NCI-H446 (cell line): Measurements from ENCODE around the gene SMAD3.
A peak's percentile ranks its signal among the peaks of the same experiment; 100 is the strongest.
"Not testable (repeated sequence)": the region's sequence is repeated elsewhere in the genome, so short reads cannot be mapped to it uniquely, and the experiment has no call there.

Experiments
- DNase-seq, 2 experiments: peaks; one replicate each; lab custom pipeline; 2025; lab: John Stamatoyannopoulos, UW

SMAD3 gene

DNA sequence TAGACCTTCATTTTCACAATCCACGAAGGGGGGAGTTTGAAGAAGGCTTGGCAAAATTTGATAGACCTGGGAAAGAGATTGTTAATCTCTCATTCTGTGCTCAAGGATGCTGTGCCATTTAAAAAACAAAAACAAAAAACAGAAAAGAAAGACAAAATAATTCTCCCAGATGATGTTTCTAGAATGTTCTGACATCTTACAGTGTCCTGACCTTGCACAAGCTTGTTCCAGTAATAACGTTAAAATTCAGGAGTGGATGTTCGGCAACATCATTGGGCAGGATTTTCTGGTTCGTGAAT, 79.9 kb downstream of the SMAD3 start:
- DNase-seq: no peak

DNA sequence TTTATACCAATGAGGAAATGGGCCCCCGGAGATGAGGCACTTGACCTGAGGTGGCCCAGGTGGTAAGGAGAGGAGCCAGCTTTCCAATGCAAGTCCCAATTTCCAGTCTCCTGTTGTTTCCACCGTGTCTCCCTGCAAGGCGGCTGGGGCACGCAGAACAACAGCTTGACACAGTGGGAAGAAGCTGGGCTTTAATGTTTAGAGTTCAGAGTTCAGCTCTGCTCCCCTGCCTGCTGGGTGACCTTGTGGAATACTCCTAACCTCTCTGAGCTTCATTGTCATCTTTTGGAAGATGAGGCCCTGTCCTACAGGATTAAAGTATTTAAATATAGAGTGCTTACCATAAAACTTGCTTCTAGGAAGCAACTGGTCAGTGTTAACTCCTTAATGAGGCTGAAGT, 80.3 kb downstream of the SMAD3 start:
- no peak for DNase-seq

DNA sequence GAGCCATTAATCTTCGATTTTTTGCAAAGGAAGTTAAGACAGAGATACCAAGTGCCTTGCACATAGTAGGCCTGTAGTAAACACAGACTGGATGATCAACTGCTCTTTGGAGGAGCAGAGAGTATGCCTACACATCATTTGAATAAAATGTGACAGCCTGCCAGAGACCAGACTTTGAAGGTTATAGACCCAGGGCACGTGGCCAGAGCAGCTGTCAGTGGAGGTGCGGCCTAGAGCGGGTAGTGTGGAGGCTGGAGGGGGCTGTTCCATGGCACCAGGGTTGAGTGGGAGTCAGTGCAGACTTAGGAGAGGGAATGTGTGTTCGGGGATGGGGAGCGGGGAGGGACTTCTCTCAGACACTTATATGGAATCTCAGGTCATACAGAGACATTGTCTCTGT, 80.8 kb downstream of the SMAD3 start:
- DNase-seq: peak in 1 of 2 experiments; percentile 56

DNA sequence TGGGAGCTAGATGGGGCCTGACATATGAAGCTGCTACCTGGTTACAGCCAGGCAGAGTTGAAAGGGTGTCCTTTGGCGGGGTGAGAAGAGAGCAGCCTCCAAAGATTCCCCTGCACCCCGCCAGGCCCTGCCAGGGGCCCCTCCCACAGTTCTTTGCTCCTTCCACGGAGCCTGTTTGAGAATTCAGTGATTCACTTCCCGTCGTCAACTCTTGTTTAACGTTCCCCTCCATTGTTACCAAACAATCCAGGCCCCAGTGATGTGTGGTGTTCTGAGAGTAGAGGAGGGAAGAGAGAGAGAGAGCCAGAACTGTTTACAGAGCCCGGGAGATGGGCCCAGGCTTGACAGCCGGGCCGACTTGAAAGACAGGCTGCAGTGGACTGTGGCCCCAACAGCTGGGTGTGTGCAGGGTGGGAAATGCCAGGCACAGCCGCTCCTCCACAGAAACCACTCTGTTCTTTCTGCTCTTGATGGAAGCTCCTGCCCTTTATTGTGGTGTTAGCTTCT, 81.5 kb downstream of the SMAD3 start:
- DNase-seq: no peak

DNA sequence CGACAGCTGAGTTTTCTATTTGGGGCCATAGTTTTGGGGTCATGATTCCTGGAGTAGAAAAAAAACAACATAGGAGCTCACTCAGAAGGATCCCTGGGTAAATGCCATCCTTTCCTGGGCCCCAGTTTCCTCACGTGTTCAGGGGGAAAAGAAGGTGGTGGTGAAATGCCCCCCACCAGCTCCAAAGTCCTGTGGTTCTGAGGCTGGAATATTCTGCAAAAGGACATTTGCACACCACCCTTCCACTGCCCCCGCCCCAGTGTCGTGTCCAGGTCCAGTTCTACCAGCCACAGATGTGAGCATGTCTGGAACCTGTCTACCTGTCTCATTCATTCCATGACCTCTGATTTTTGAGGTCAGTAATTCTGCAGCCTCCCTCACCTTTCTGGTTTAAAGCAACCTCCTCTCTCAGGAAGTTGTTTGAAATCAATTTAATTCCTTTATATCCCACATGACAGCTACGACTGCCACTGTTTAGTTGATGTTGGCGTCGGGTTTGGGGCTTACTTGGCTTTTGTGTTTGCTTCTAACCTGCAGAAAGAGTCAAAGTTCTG, 82.1 kb downstream of the SMAD3 start:
- DNase-seq: no peak

DNA sequence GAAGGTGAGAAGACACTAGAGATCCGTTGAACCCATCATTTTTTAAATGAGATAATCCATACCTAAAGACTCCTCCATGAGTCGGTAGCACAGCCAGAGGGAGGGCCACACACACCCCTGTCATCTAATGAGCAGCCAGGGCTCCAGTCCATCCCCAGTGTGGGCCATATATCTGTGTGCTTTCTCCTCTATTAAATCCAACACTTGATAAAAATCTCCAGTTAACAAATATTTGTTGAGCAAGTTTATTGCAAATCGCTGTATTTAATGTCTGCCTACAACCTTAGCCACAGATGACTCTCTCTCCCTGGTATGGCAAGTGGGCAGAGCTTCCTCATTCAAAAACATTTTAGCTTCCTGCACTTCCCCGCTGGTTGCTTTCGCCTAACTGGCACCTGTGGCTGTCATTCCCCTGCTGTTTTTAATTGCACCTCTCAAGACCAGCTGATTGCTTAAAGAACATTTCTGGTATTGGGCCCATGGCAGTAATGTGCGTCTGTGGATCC, 82.8 kb downstream of the SMAD3 start:
- DNase-seq: no peak

DNA sequence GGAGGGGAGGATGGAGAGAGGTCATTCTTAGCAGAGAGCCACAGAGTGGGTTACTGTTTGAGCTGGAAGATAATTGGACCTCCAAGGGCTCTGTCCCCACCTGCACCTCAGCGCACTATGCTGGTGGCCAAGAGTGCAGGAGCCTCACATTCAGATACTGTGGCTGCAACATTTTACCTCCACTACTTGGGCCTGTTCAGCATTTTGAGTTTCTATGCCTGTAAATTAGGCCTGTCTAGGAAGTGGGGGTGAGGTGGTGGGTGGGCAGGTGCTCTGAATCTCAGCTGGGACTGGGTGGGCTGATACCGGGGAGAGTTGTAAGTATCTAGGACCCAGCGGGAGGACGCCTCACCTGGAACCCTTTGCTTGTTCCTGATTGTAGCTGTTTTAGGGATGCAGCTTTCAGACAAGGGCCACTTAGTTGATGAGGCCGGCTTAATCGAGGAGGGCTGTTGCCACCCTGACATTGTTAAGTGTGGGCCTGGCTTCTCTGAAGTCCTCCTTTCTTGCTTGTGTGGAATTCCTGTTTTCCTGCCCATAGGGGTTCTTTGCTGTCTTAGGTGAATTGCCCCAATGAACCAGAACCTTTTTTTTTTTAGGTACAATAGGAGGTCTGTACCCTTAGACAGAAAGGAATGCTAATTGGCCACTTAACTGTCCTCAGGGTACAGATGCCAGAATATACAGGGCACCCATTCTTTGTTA, 83.8 kb downstream of the SMAD3 start:
- DNase-seq: no peak

DNA sequence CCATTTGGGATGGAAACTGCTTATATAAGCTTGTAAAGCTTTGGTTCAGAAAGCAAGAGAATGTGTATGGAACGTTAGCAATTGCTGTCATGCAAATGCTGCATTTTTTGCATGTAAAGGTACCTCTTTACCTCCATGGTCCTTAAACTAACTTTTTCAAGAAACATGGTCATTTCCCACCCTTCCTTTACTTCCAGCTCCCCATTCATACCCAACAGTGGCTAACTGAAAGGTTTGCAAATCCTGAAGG, 84.3 kb downstream of the SMAD3 start:
- DNase-seq: no peak

DNA sequence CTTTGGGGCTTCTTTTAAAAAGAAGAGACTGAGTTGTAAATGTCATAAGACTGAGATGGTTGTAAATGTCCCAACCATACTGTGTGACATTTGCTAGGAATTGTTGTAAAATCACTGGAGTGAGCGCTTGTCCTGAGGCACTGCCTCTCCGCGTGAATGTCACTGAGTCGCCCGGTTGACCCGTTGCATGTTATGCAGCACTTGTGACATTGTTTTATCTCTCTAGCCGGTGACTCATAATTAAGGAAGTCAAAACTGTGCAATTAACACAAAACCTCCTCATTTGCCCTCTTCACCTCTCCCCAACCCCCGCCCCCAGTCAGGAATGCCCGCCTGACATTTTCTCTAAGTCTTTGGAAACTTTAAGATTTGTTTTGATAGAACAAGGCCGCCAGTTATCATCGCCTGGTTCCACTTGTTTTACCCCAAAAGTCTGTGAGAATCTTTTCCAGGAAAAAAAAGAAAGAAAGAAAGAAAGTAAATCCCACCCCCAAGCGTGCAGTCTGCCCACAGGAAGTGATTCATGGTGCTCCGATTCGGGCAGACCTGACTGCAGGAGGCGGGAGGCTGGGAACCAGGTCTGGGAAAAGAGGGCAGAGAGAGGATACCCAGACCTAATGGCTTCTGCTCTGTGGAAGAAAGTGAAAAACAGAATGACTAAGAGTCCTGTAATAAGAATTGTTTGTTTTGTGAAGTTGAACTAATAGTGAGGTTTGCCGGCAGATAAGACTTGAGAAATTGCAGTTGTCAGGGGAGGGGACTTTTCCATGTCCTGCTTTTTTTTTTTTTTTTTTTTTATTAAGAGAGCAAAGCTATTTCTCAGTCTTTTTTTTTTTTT, 84.8 kb downstream of the SMAD3 start:
- no peak for DNase-seq

DNA sequence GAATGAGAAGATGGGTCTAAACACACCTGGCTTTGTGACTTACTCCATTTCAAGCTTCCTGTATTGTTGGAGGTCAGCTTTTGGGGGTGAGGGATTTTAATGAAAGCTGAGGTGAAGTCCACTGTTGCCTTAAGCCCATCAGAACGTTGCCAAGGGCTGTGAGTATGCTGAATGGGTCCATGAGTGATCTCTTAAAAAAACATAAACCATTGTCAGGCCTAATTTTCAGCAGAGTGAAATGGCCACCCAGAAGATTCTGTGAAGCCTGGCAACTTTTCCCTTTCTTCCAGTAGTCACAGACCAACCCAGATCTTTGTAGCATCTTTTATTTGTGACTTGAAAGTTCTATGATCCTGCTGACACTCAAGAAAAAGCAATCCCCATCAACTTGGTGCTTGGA, 87.0 kb downstream of the SMAD3 start:
- DNase-seq: no peak

DNA sequence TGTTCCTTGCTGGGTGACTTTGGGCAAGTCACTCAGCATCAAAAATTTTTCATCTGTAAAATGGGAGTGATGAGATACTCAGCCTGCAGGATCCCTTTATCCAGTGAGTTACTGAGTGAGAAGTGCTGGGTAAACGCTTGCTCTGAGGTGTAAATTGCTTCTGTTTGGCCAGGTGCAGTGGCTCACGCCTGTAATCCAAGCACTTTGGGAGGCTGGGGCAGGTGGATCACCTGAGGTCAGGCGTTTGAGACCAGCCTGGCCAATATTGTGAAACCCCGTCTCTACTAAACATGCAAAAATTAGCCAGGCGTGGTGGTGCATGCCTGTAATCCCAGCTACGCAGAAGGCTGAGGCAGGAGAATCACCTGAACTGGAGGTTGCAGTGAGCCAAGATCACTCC, 87.6 kb downstream of the SMAD3 start:
- DNase-seq: not testable (repeated sequence)

DNA sequence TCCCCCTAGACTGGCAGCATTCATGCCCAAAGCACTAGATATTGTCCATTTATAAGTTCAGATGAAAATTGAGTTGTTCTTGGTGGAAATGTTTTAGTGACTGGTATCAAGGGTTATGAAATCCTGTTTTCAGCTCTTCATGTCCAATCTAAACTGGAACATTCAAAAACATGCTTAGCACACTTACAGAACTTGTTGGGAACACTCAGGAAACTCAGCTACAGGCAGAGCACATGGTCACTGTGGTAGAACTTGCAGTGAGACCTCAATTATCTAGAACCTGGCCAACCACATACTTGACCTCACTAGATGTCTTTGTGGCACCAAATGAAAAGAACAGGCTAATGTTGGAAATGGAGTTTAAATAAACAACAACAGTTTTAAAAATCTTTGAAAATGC, 88.8 kb downstream of the SMAD3 start:
- DNase-seq: no peak

DNA sequence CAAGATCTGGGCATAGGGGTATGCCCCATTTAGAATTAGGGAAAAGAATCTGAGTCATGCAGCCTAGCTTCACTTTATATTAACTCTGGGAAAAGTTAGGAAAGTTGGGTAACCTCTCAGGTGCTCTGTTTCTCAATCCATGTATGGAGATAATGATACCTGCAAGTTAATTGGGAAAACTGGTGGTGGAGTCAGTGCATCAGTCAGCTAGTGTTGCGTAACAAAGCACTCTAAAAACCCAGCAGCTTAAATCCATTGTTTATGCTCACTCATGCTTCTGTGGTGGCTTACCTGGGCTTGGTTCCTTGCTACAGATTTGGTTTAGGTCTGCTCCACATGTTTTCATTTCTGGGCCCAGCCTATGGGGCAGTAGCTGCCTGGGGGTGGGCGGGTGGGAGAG, 91.0 kb downstream of the SMAD3 start:
- DNase-seq: no peak

DNA sequence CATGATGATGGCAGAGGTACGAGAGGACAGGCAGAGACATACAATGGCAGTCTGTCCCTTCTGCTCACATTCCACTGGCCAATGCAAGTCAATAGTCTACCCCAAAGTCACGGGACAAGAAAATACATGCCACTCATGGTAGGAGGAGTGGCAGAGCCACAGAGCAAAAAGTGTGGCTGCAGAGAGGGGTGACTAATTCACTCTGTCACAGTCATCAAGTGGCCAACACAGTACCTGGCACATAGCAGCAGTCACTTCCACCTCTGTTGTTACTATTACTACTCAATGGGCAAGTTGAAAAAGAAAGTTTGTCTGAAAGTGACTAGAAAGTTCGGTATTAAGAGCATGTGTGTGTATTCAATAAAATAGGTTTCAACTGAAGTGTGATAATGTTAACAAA, 91.4 kb downstream of the SMAD3 start:
- DNase-seq: no peak

DNA sequence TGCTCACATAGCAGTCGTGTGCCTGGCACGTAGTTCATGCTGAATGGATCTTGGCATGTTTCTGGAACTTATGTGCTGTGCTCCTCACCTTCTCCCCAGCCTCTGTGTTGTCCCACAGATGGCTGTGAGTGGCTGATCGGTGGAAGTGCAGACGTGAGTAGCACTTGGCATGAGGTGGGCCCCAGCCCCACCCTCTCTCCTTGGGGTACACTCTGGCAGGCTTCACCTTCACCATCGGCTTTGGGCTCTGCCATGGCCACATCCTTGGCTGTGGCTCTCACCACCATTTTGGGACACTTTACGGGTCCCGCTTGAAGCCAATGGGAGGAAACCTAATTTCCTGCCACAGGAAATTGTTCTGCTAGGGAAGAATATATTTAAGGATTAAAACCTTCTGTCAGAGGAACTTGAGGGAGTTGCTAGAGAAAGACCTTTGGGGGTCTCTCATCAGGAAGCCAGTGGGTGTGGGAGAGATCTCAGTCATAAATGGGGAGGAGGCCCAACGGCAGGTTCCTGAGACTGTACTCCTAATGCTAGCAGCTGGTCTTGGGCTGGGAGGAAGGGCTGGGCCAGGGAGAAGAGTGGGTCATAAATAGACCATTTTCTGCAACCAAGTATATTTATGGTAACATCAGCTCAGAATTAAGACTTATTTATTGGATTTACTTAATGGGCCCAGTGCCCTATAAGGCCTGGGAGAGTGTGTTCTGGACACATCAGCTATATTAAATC, 92.3 kb downstream of the SMAD3 start:
- no peak for DNase-seq

DNA sequence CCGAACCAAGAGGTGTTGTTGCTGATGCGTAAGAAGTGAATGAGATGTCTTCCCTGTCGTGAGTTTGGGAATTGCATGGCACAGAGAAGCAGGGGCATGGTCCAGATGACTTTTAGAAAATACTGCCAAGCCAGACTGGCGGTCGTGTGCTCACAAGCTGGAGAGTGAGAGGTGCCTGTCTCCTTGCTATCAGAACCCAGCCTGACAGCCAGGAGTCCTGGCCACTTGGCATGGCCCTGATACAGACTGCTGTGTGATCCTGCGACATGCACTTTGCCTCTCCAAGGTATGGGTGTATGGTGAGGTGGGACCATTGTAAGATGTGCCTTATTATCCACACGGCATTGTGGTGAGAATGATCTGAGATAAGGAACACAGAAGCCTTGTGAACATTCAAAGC, 93.0 kb downstream of the SMAD3 start:
- DNase-seq: no peak

DNA sequence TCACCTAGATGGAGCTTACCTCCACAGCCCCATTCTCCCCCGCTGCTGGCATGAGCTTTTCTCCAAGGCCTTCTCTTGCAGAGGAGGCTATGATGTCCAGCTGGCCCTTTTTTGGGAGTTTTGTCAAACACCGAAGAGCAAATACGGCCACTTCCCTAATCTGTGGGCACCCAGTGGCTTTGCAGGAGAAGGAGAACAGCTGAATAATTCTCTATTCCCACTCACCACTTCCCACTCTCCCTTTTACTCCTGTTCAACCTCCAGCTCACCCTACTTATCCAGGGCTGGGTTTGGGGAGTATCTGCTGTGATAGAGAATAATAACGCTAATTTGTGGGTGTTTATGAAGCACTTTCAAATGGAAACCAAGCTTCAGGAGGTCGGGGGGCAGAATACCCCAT, 96.0 kb downstream of the SMAD3 start:
- DNase-seq: no peak

DNA sequence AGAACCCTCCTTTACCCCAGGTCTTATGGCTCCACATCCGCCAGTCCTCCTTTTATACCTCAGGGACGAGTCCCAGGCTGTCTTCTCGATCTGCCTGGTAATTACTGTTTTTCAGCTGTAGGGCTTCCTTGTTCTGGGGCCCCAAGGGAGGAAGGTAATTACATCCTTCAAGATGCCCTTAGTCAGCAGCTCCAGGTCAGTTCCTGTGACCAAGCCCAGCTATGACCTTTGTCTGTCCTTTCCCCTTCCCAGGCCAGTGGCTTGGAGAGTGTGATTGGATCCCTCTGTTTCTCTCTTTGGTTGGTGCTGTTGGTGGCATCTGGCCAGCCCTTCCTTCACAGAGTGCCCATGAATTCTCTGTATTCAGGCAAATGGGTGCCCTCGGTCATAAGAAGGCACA, 96.5 kb downstream of the SMAD3 start:
- DNase-seq: no peak

DNA sequence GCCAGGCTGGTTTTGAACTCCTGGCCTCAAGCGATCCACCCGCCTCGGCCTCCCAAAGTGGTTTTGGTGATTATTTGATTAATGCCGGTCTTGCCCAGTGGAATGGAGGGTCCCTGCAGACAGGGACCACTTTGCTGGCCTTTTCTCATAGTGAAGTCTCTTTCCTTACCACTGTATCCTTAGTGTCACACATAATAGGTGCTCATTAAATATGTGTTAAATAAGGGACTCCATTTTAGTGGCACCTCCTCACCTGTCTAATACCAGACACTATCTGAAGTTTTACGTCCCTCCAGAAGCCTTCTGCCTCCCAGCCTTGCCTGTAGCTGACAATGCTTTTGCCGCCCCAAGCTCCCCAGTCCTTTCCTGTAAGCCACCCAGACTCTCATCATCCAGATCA, 97.8 kb downstream of the SMAD3 start:
- DNase-seq: no peak

DNA sequence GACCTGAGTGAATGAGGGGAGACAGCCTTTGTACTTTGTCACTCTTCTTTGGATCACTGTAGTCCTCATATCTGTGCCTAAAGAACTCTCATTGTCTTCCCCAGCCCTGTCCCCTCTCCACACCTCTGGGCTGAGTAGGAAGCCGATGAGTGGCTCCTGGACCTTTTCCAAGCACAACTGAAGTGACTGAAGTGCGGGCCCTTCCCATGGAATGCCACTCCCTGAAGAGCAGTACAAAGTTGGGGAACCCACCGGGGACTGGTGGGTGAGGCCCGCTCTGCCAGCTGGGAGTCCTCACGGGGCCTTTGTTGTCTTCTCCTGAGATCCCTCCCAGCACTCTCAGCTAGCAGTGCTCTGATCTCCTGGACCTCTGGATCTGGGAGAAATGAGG, 99.0 kb downstream of the SMAD3 start:
- DNase-seq: no peak

DNA sequence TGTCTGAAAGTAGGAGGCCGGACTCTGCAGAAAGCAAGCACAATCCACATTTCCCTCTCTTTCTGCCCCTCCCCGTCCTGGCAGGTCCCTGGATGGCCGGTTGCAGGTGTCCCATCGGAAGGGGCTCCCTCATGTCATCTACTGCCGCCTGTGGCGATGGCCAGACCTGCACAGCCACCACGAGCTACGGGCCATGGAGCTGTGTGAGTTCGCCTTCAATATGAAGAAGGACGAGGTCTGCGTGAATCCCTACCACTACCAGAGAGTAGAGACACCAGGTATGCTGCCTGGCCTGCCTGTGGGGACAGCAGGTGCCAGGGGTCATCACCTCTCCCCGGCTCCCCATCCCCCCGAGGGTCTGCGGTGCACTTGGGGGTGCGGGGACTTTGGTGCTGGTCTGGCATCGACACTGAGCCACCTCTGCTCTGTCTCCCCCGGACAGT, 99.4 kb downstream of the SMAD3 start:
- DNase-seq: no peak
